ENCODE data around the gene MGAT3. TPM values are rescaled to one million over a fixed set of nuclear protein-coding genes. Genes with fewer than 3 reads are reported as not detected.
A peak's percentile ranks its signal among the peaks of the same experiment; 100 is the strongest.

Gene MGAT3, protein sequence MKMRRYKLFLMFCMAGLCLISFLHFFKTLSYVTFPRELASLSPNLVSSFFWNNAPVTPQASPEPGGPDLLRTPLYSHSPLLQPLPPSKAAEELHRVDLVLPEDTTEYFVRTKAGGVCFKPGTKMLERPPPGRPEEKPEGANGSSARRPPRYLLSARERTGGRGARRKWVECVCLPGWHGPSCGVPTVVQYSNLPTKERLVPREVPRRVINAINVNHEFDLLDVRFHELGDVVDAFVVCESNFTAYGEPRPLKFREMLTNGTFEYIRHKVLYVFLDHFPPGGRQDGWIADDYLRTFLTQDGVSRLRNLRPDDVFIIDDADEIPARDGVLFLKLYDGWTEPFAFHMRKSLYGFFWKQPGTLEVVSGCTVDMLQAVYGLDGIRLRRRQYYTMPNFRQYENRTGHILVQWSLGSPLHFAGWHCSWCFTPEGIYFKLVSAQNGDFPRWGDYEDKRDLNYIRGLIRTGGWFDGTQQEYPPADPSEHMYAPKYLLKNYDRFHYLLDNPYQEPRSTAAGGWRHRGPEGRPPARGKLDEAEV
- total RNA-seq (2013) = 0.04 TPM
- polyA plus RNA-seq (under 1 TPM in 1 of 3 donors, not detected in 2; 0.03 TPM), polyA minus RNA-seq (0.08 and 0.14 TPM in 2 replicates), total RNA-seq (0 to 2.9 (median 0.21) reads per million in 11 experiments)

DNA sequence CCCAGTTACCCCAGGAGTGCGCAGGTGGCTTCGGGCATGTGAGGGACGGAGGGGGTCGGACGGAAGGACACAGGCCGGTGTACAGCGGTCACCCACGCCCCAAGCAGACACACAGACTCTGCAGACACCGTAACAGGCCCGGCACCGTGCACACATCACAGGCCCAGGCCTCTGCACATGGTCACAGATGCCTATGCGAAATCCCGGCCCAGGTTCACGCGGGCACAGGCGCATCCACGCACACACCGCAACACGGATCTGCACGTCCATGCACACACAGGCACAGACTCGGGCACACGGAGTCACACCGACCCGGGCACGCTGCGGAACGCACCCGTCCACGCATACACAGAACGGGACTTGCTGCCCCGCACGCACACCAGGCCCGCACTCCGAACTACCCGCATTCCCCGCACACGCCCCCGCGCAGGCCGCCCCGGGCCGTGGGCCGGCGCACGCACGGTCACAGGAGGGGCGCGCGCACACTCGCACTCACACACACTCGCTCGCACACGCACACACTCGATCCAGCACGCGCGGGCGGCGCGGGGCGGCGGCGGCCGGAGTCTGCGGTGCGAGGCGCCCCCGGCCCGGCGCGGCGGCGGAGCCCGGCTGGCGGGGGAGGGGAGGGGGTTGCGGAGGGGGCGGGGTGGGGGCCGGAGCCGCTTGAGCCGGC, at the start of gene MGAT3:
MGAT3 (plus strand) TSS at position 491 of the 676 bp plus-strand sequence. CDS start 30,336 bp downstream, outside the sequence.
- Mint-ChIP-seq H3K27me3 (ENCODE audit: low read depth in 3 of 3) (peaks cover 57 to 67% (median 58%) of the 10 kb centered on the region in 3 donors), H3K9me3 (peaks cover 0 to 22% (median 16%) of the 10 kb centered on the region in 7 donors), H3K27ac (peak within 1 kb of the TSS in 1 of 7 donors; percentile 30), H3K4me1 (peaks cover 6% of the 10 kb centered on the region), H3K4me3 (peak within 1 kb of the TSS; percentile 48 to 85), H3K36me3 (peaks cover 7 to 8% of the 10 kb centered on the region in 2 donors)
- intact Hi-C loops (cut with micrococcal nuclease) = no loop called here
- WGBS (ENCODE audit: insufficient coverage) = 59% methylated on average over 47 of the region's 80 CpGs
- peaks cover 3 to 8% of the 10 kb centered on the region in 2 donors for H3K4me1 ChIP-seq (ENCODE audit: control insufficient read depth in 1 of 2, insufficient read depth in 2 of 2, low read length in 2 of 2)
- TF ChIP-seq CTCF (IDR thresholded peaks at IDR 0.05) = no peak
- H3K79me2 ChIP-seq (ENCODE audit: insufficient read depth, low read length) = no peaks in the 10 kb centered on the region
- no peak within 1 kb of the TSS for H3K4me3 ChIP-seq (replicated peaks in 1 of 3; ENCODE audit: low read depth in 2 of 3, low read length in 3 of 3)
- peaks cover 18 to 46% of the 10 kb centered on the region in 2 donors for H3K27me3 ChIP-seq (ENCODE audit: control insufficient read depth in 2 of 2, insufficient read depth in 2 of 2, low read length in 2 of 2)
- H3K27ac ChIP-seq (ENCODE audit: low read depth in 1 of 2, low read length in 2 of 2) = no peak within 1 kb of the TSS
- H2AFZ ChIP-seq (ENCODE audit: insufficient read depth, low read depth, low read length, poor library complexity, severe bottlenecking) = no peak within 1 kb of the TSS
- no peaks in the 10 kb centered on the region for H4K20me1 ChIP-seq (ENCODE audit: insufficient read depth, low read length)
- DNase-seq = no peak
- peaks cover 0 to 11% of the 10 kb centered on the region in 2 donors for H3K9me3 ChIP-seq (replicated peaks in 1 of 2; ENCODE audit: control insufficient read depth in 1 of 2, insufficient read depth in 1 of 2, low read length in 2 of 2)
- no peaks in the 10 kb centered on the region for H3K36me3 ChIP-seq (replicated peaks in 1 of 2; ENCODE audit: control insufficient read depth in 1 of 2, insufficient read depth in 2 of 2, low read length in 2 of 2)
- H3K4me2 ChIP-seq (replicated peaks; ENCODE audit: extremely low read depth, low read length, poor library complexity, severe bottlenecking) = peak within 1 kb of the TSS; percentile 41
- no peak within 1 kb of the TSS for H3K9ac ChIP-seq (ENCODE audit: insufficient read depth, low read length, poor library complexity, severe bottlenecking)

DNA sequence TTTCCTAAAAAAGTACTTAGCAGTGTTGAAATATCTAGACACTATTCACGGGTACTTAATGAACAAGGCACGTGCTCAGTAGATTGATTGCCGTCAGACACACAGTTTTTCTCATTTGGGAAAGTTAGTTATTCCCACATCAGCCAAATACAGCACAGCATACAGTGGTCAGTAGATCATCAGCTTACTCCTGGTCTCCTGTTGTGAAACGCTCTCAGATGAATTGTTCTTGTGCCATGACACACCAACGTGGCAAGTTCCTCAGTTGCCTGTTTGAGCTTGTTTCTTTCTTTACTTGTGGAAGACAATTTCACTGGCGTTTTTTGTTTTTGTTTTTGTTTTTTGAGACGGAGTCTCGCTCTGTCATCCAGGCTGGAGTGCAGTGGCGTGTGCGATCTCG, 48.6 kb upstream of the MGAT3 start:
- intact Hi-C loops (cut with micrococcal nuclease) = loop anchor here (10.0 kb wide), 1 partner anchor 117 kb away; the partner anchor contains the start of gene ATF4 (in 2 of the 2)
- Histone ChIP-seq H3K9ac (ENCODE audit: insufficient read depth, low read length, poor library complexity, severe bottlenecking) (no peak overlapping the region), H2AFZ (ENCODE audit: insufficient read depth, low read depth, low read length, poor library complexity, severe bottlenecking) (no peak overlapping the region), H3K36me3 (replicated peaks in 1 of 2; ENCODE audit: control insufficient read depth in 1 of 2, insufficient read depth in 2 of 2, low read length in 2 of 2) (peaks cover 10 to 26% of the 10 kb centered on the region in 2 donors), H3K27ac (ENCODE audit: low read depth in 1 of 2, low read length in 2 of 2) (peak overlapping the region in 1 of 2 donors; percentile 80), H4K20me1 (ENCODE audit: insufficient read depth, low read length) (no peaks in the 10 kb centered on the region), H3K4me2 (replicated peaks; ENCODE audit: extremely low read depth, low read length, poor library complexity, severe bottlenecking) (peak overlapping the region; percentile 33), H3K27me3 (ENCODE audit: control insufficient read depth in 2 of 2, insufficient read depth in 2 of 2, low read length in 2 of 2) (no peaks in the 10 kb centered on the region), H3K4me3 (replicated peaks in 1 of 3; ENCODE audit: low read depth in 2 of 3, low read length in 3 of 3) (no peak overlapping the region), H3K9me3 (replicated peaks in 1 of 2; ENCODE audit: control insufficient read depth in 1 of 2, insufficient read depth in 1 of 2, low read length in 2 of 2) (no peaks in the 10 kb centered on the region), H3K4me1 (ENCODE audit: control insufficient read depth in 1 of 2, insufficient read depth in 2 of 2, low read length in 2 of 2) (peaks cover 53 to 61% of the 10 kb centered on the region in 2 donors), H3K79me2 (ENCODE audit: insufficient read depth, low read length) (peaks cover 84% of the 10 kb centered on the region)
- DNase-seq = peak; percentile 36 to 82 (median 51)
- Mint-ChIP-seq H3K27ac (peak overlapping the region in 6 of 7 donors; percentile 54 to 85 (median 76)), H3K9me3 (peaks cover 0 to 1% (median 0%) of the 10 kb centered on the region in 7 donors), H3K4me1 (peaks cover 73% of the 10 kb centered on the region), H3K27me3 (ENCODE audit: low read depth in 3 of 3) (no peaks in the 10 kb centered on the region), H3K36me3 (peaks cover 26 to 29% of the 10 kb centered on the region in 2 donors), H3K4me3 (peak overlapping the region in 1 of 2 donors; percentile 36)
- WGBS (ENCODE audit: insufficient coverage) = 3% methylated on average over 5 of the region's 11 CpGs
- TF ChIP-seq CTCF (IDR thresholded peaks at IDR 0.05) = no peak
